Heart left ventricle (tissue), 16 donors: ENCODE data around the gene MYD88. TPM values are rescaled to one million over a fixed set of nuclear protein-coding genes. Genes with fewer than 3 reads are reported as not detected.
A peak's percentile ranks its signal among the peaks of the same experiment; 100 is the strongest.

Experiments
- ATAC-seq, 4 donors: fragments of 200-7000 bp; cut with Tn5 transposase; one replicate each; pipeline ENCODE4 v1.9.1; 2020 to 2022; ENCODE audit warnings: moderate library complexity in 4 of 4, mild to moderate bottlenecking in 3 of 4, moderate number of reproducible peaks in 1 of 4
- DNase-seq, 5 donors: peaks; one replicate each; pipeline ENCODE4 v3.0.0-alpha.2; 2020
- H3K27ac ChIP-seq, 12 donors: fragments of 200-600 bp; sonication (generic) in 4 of 12; one replicate each; pipeline versions ENCODE4 v1.5.0 to v1.8.0; 2016 to 2022; ENCODE audit warnings: mild to moderate bottlenecking in 2 of 12
- H3K27me3 ChIP-seq, 9 donors: fragments of 200-600 bp; sonication (generic) in 2 of 9; one replicate each; pipeline versions ENCODE4 v1.5.1 to v1.8.0; 2016 to 2022; ENCODE audit warnings: mild to moderate bottlenecking in 3 of 9
- H3K36me3 ChIP-seq, 9 donors: fragments of 200-600 bp; sonication (generic) in 2 of 9; one replicate each; pipeline versions ENCODE4 v1.5.0 to v1.8.0; 2018 to 2022; ENCODE audit warnings: mild to moderate bottlenecking in 2 of 9
- H3K4me1 ChIP-seq, 12 donors: fragments of 200-600 bp; sonication (generic) in 4 of 12; one replicate each; pipeline versions ENCODE4 v1.5.0 to v1.8.0; 2016 to 2022; ENCODE audit warnings: mild to moderate bottlenecking in 3 of 12
- H3K4me3 ChIP-seq, 12 donors: fragments of 200-600 bp; sonication (generic) in 4 of 12; one replicate each; pipeline versions ENCODE4 v1.5.0 to v1.8.0; 2017 to 2022; ENCODE audit warnings: mild to moderate bottlenecking in 9 of 12, moderate library complexity in 4 of 12
- H3K9me3 ChIP-seq, 12 donors: fragments of 200-600 bp; sonication (generic) in 4 of 12; one replicate each; pipeline versions ENCODE4 v1.5.0 to v1.8.0; 2016 to 2022; ENCODE audit warnings: mild to moderate bottlenecking in 1 of 12
- CTCF ChIP-seq, 12 donors: fragments of 200-600 bp; sonication (generic) in 4 of 12; IDR thresholded peaks; one replicate each; pipeline versions ENCODE4 v1.5.0 to v1.8.0; 2018 to 2022; ENCODE audit warnings: antibody characterized with exemption in 12 of 12, mild to moderate bottlenecking in 5 of 12
- POLR2A ChIP-seq, 2 donors: fragments of 450-650 bp; IDR thresholded peaks; one replicate each; pipeline ENCODE4 v1.6.1; 2017; ENCODE audit warnings: antibody characterized with exemption in 2 of 2, mild to moderate bottlenecking in 2 of 2, moderate library complexity in 2 of 2
- WGBS, 4 donors: extraction: QIAGEN DNeasy Blood & Tissue Kit in 2 of 4; methylation state at CpG; one replicate each; pipeline versions ENCODE4 v1.1.5 to v1.1.7; 2013 to 2018; 5-methylcytosine and 5-hydroxymethylcytosine counted together
- intact Hi-C, 10 donors: fragments of 100-400 bp; cut with DNase I; formaldehyde crosslinking; loops; one replicate each; pipeline versions ENCODE4 v1.11.1 to v1.14.2; 2022
- polyA plus RNA-seq, 2 donors: library from polyadenylated mRNA; stranded (reverse); fragments of 200-250 nt; gene quantifications; one replicate each; pipeline ENCODE4 v1.2.3, GENCODE V29; 2013
- total RNA-seq, 9 donors: library from RNA; depleted of rRNA in 2 of 9; stranded (reverse); fragments of >200 nt in 2 of 9; fragmentation: NEBNext Ultra II Directional in 3 of 9; extraction: Animal tissue kit (Norgen Biotek cat#: 25700) in 3 of 9; gene quantifications; one replicate each; pipeline versions ENCODE4 v1.1.0 to v1.2.4, GENCODE V29; 2016 to 2023
- donor health status: ischemic (EF 13 %, LVEDD 7.1; RV severe dilation, severe dysfunction).
- donor health status: healthy with polysubstance abuse.
- donor health status: DM: no; HTN: yes; CAD: no.
- donor health status: DM: no; HTN: no; CAD: no.
- donor health status: ischemic (EF 25% LVEDD 6.9; RV normal size, moderate dysfunction).
- donor health status: ischemic (EF 25% LVEDD 5.7; RV mildly dilated, moderate dysfunction).
- donor health status: healthy.
- donor health status: DM: yes; HTN: yes; CAD: no.
- donor health status: ischemic (EF 35%, LVEDD 5.7; RV mildly dilated, moderate dysfunction).
- donor health status: nonischemic (EF 11% LVEDD 7.7; RV severe dilation, severe dysfunction).
- donor health status: DM: yes; HTN: yes; CAD: no.
- donor health status: PGD.
- donor health status: ischemic (EF 29% LVEDD 5.4; RV normal size, mild dysfunction).
- donor health status: nonischemic (EF 23%, LVEDD 6.1; RV moderate dilation, normal function).

The MYD88 gene
- total and polyA plus RNA-seq, 11 donors = 3.7 to 47.2 (median 8.2) TPM

GRCh38 chr3:38125305-38126120, 12.9 kb upstream of the MYD88 start:
- intact Hi-C loops = loop anchor here in 2 of 10 donors (10.0 kb wide), 3 partner anchors 109 to 359 kb away; no protein-coding TSS in a partner anchor
- H3K36me3 ChIP-seq = peaks cover 3 to 100% (median 96%) of the 10 kb centered on the region in 9 donors
- no peak overlapping the region for H3K27ac ChIP-seq
- H3K4me3 ChIP-seq = no peak overlapping the region
- H3K27me3 ChIP-seq = no peaks in the 10 kb centered on the region
- no peak for ATAC-seq
- 96 to 98% (median 96%) methylated on average over 9 to 11 of the region's 11 CpGs for WGBS, 4 donors
- no peaks in the 10 kb centered on the region for H3K9me3 ChIP-seq
- TF ChIP-seq CTCF (IDR thresholded peaks at IDR 0.05) (no peak), POLR2A (IDR thresholded peaks at IDR 0.05) (no peak)
- peak in 3 of 5 donors; percentile 1 to 44 (median 13) for DNase-seq
- peaks cover 0 to 27% (median 14%) of the 10 kb centered on the region in 12 donors for H3K4me1 ChIP-seq

- H3K4me1 ChIP-seq = peaks cover 0 to 34% (median 17%) of the 10 kb centered on the region in 12 donors
- intact Hi-C loops = loop anchor here in 2 of 10 donors (10.0 kb wide), 3 partner anchors 108 to 358 kb away; no protein-coding TSS in a partner anchor
- no peak overlapping the region for H3K4me3 ChIP-seq
- H3K36me3 ChIP-seq = peaks cover 3 to 100% (median 100%) of the 10 kb centered on the region in 9 donors
- no peak overlapping the region for H3K27ac ChIP-seq
- H3K9me3 ChIP-seq = no peaks in the 10 kb centered on the region
- no peaks in the 10 kb centered on the region for H3K27me3 ChIP-seq
- DNase-seq (peak in 1 of 5 donors; percentile 11), ATAC-seq (no peak)
- no peak for TF ChIP-seq CTCF (IDR thresholded peaks at IDR 0.05)
- TF ChIP-seq POLR2A (IDR thresholded peaks at IDR 0.05) = no peak
- WGBS, 4 donors = 96 to 98% (median 96%) methylated on average over 5 to 6 of the region's 6 CpGs
Measured at GRCh38 chr3:38126121-38126892, 12.2 kb upstream of the MYD88 start.

- WGBS, 4 donors = 73 to 87% (median 79%) methylated on average over 4 of the region's 4 CpGs
- Histone ChIP-seq H3K27me3 (no peaks in the 10 kb centered on the region), H3K36me3 (peaks cover 3 to 100% (median 99%) of the 10 kb centered on the region in 9 donors), H3K4me1 (peaks cover 0 to 43% (median 18%) of the 10 kb centered on the region in 12 donors), H3K9me3 (no peaks in the 10 kb centered on the region), H3K27ac (peak overlapping the region in 6 of 12 donors; percentile 9 to 64 (median 35)), H3K4me3 (no peak overlapping the region)
- intact Hi-C loops = loop anchor here in 2 of 10 donors (10.0 kb wide), 3 partner anchors 107 to 357 kb away; no protein-coding TSS in a partner anchor
- ATAC-seq (peak; percentile 26 to 66 (median 62)), DNase-seq (peak in 1 of 5 donors; percentile 16)
- TF ChIP-seq CTCF (IDR thresholded peaks at IDR 0.05) (no peak), POLR2A (IDR thresholded peaks at IDR 0.05) (no peak)
Measured at GRCh38 chr3:38127611-38128302, 10.7 kb upstream of the MYD88 start.
